HG02642 (cell line): ENCODE measurements around the gene LIF.

ENCODE experiments used
- ATAC-seq: cut with Tn5 transposase; IDR thresholded peaks from one replicate; pipeline ENCODE4 v1.9.1; 2021; ENCODE audit warnings: mild to moderate bottlenecking; ENCODE audit not compliant: unreplicated experiment, poor library complexity

Gene LIF

DNA sequence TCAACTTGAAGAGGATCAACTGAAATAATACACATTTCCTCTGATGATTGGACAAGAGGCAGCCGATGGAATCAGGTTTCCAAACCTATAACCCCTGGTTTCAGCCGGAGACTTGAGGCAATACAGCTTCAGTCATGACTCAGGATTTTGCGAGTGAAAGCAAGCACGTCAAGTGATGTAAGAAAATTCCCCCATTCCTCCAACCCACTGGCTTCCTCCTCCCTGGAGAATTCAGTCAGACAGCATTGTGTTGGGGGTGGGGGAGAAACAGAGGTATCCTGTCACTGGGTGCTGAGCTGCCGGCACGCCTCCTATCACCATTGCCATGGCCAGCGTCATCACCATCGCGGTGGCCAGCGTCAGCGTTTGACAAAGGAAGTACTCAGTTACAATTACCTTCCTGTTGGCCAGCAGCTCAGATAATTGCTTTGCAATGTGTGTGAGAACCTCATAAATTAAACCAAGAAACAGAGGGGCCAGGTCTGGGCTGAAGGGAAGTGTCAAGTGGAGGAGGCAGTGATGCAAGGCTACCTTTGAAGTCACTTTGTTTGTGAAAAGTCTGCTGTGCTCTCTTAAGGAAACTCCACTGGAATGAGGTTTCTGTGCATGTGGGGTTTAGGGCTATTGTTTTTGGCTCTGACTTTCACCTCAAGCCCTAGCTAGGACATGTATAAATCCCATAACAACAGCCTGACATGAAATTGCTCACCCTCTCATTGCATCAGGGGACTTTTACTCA is 50.2 kb downstream of the LIF start:
- ATAC-seq, result no peak

DNA sequence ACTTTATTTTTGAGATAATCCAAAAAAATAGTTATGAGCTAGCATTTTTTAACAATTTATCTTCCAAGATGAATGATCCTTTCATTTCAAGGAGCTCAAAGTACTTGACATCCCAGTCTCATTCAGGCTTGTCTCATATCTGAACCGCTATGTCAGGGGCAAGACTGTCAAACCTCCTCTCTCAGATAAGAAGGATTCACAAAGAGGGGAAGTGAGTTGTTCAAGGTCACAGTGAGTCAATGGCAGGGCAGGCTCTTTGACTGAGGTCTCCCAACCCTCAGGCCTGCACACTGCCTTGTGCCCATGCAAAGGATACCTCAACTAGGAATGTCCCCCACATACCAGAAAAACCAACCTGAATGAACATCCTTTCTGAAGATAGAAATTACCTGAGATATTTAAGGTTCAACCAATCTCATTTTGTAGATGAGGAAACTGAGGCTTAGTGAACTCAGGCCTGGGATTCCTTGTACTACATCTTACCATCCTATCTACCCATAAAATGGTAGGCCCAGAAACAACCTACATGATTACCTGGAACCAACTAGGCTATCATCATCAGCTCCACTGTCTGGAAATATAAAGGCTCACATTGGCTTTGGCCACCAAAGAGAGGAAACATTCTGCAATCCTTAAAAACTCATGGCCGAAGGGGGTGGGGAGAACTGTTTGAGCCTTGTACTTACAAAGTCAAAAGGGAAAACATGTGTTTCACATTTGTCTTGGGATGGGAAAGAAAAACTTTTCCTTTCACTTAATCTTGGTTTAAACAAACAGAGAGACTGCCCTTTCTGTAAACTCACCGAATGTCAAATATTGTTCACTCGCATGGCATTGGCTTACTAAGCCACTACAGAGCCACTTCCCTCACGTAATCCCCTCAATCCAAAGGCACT is 51.1 kb downstream of the LIF start:
- ATAC-seq, result no peak

DNA sequence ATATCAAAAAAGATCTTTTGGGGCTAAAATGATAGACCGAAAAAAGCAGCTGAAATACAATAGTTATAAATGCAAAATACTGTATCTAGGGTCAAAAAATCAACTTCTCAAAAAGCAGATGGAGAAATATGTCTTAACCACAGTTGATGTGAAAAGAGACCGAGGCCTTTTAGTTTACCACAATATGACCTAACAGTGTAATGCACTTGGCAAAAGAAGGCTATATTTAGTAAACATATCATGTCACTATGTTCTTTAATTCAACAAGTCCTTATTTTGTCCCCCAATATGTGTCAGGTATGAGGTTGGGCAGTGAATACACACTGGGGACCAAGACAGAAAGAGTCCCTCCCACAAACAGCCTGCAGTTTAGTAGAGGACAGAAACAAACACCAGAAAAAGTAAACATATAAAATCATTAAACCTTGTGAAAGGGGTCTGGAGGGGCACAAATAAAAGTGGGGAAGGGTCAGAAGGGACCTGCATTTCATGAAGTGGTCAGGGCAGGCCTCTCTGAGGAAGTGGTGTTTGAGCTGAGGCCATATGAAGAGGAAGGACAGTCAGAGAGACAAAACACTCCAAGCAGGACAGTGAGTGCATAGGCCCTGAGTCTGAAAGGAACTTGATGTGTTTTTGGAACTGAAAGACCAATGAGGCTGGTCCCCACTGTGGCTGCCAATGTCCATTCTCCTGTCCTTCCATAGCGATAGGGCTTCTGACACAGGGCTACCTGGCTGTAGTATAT is 53.4 kb downstream of the LIF start:
- ATAC-seq, result no peak

GRCh38 chr22:30192427-30192826 is 54.1 kb downstream of the LIF start:
- ATAC-seq, result no peak

DNA sequence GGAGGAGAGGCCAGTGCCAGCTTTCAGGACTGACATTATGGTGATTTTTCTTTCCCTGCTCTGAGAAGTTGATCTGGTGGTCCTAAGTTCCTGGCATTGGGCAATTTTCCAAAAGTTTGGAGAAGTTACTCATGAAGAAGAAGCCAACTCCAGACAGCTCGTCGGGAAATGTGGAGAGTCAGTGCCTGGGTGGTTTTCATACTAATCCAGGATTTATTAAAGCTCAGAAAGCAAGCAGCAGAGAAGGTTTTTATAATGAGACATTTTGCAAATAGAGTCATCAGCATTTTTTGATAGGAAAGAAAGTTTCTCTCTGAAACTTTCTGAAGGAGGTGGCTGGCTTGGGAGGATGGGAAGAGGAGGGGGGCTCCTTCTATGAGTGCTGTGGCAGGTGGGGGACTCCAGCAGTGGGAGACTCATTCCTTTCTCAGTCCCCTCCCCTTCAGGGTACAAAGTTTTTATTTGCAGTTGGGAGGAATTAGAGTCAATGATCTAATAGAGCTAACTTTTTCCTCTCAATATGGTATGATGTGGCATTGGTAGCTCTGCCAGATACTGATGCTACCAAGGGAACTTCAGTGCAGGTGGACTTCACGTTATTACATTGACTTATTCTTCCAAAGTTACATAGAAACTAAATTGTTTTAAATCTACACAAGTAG is 55.4 kb downstream of the LIF start:
- no peak for ATAC-seq

DNA sequence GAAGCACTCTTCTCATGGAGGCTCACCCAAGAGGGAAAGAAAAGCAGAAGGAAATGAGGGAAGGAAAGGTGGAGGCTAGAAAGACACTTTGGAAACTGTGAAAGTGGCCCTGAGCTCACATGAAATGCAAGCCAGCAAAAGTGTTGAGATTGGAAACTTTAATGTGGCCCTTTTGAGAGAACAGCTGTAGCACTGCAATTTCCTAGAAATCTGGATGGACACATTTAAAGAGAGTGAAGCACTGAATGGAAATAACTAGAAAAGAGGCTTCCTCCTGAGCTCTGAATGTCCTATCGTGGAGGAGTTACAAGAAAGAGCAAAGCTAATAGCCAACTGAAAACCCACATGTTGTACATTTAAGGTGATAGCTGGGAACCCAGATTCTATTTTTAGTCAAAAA is 56.0 kb downstream of the LIF start:
- ATAC-seq, result no peak
